ENCODE results near the gene SCML2. TPM values are rescaled to one million over a fixed set of nuclear protein-coding genes. Genes with fewer than 3 reads are reported as not detected.

The SCML2 gene
- total RNA-seq, 2 donors from 2014 or later = 2.3 TPM

DNA sequence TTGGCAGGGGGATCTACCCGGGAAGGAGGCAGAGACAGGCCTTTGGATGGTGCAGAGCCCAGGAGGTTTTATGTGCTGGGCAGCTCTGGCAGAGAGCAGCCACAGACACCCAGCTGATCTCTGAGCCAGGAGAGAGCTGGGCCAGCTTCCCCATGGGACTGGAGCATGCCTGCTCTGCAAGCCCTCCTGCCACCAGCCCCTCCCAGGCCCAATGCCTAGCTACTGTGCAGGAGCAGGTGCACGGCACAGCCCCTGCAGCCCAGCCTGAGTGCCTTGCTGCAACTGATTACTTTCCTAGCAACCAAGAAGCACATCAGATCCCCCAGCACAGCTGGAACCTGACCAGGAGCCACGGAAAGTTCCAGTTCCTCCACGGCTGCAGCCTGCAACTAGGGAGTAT lies 76.0 kb downstream of the SCML2 start:
- no peaks in the 10 kb centered on the region for H3K27me3 ChIP-seq
- intact Hi-C loops (cut with DNase I) = no loop called here
- no peaks in the 10 kb centered on the region for H3K9me3 ChIP-seq
- no peaks in the 10 kb centered on the region for H3K4me1 ChIP-seq
- TF ChIP-seq POLR2A (IDR thresholded peaks at IDR 0.05) = no peak
- TF ChIP-seq CTCF (IDR thresholded peaks at IDR 0.05) = no peak
- H3K4me3 ChIP-seq = no peak overlapping the region
- no peak overlapping the region for H3K27ac ChIP-seq
- WGBS, 2 donors = 80% methylated on average over 1 of the region's 4 CpGs
- no peak for DNase-seq
- no peaks in the 10 kb centered on the region for H3K36me3 ChIP-seq (replicated peaks in 1 of 2; ENCODE audit: insufficient read depth in 1 of 2, low read depth in 2 of 2)
- no peak for ATAC-seq

GRCh38 chrX:18272222-18272621 lies 82.3 kb downstream of the SCML2 start:
- H3K27ac ChIP-seq = no peak overlapping the region
- H3K4me1 ChIP-seq = no peaks in the 10 kb centered on the region
- no peak overlapping the region for H3K4me3 ChIP-seq
- no peaks in the 10 kb centered on the region for H3K9me3 ChIP-seq
- ATAC-seq = no peak
- intact Hi-C loops (cut with DNase I) = no loop called here
- H3K27me3 ChIP-seq = no peaks in the 10 kb centered on the region
- no peak for DNase-seq
- H3K36me3 ChIP-seq (replicated peaks in 1 of 2; ENCODE audit: insufficient read depth in 1 of 2, low read depth in 2 of 2) = no peaks in the 10 kb centered on the region
- TF ChIP-seq CTCF (IDR thresholded peaks at IDR 0.05) (no peak), POLR2A (IDR thresholded peaks at IDR 0.05) (no peak)
- WGBS, 2 donors = 100% methylated on average over 1 of the region's 1 CpG

- intact Hi-C loops (cut with DNase I) = no loop called here
- Histone ChIP-seq H3K27ac (no peak overlapping the region), H3K36me3 (replicated peaks in 1 of 2; ENCODE audit: insufficient read depth in 1 of 2, low read depth in 2 of 2) (no peaks in the 10 kb centered on the region), H3K9me3 (no peaks in the 10 kb centered on the region), H3K4me1 (no peaks in the 10 kb centered on the region), H3K4me3 (no peak overlapping the region), H3K27me3 (no peaks in the 10 kb centered on the region)
- DNase-seq (no peak), ATAC-seq (no peak)
- WGBS, 2 donors = 71 to 90% methylated on average over 1 of the region's 1 CpG
- TF ChIP-seq POLR2A (IDR thresholded peaks at IDR 0.05) (no peak), CTCF (IDR thresholded peaks at IDR 0.05) (no peak)
These were observed 82.8 kb downstream of the SCML2 start for GRCh38 chrX:18271725-18272124.

- 84 to 86% methylated on average over 2 of the region's 2 CpGs for WGBS, 2 donors
- Histone ChIP-seq H3K36me3 (replicated peaks in 1 of 2; ENCODE audit: insufficient read depth in 1 of 2, low read depth in 2 of 2) (no peaks in the 10 kb centered on the region), H3K4me3 (no peak overlapping the region), H3K27me3 (no peaks in the 10 kb centered on the region), H3K4me1 (no peaks in the 10 kb centered on the region), H3K9me3 (no peaks in the 10 kb centered on the region), H3K27ac (no peak overlapping the region)
- DNase-seq = no peak
- intact Hi-C loops (cut with DNase I) = no loop called here
- TF ChIP-seq CTCF (IDR thresholded peaks at IDR 0.05) (no peak), POLR2A (IDR thresholded peaks at IDR 0.05) (no peak)
- ATAC-seq = no peak
These were observed 83.2 kb downstream of the SCML2 start for GRCh38 chrX:18271309-18271708.

- intact Hi-C loops (cut with DNase I) = no loop called here
- no peak overlapping the region for H3K27ac ChIP-seq
- H3K9me3 ChIP-seq = no peaks in the 10 kb centered on the region
- H3K4me1 ChIP-seq = no peaks in the 10 kb centered on the region
- H3K4me3 ChIP-seq = no peak overlapping the region
- H3K27me3 ChIP-seq = no peaks in the 10 kb centered on the region
- ATAC-seq (no peak), DNase-seq (no peak)
- WGBS, 2 donors = 100% methylated on average over 1 of the region's 1 CpG
- TF ChIP-seq POLR2A (IDR thresholded peaks at IDR 0.05) (no peak), CTCF (IDR thresholded peaks at IDR 0.05) (no peak)
- no peaks in the 10 kb centered on the region for H3K36me3 ChIP-seq (replicated peaks in 1 of 2; ENCODE audit: insufficient read depth in 1 of 2, low read depth in 2 of 2)
These were observed 99.4 kb downstream of the SCML2 start for GRCh38 chrX:18255059-18255458.

Measured in body of pancreas (tissue), 4 donors.